ENCODE data around the gene RBFOX2. TPM values are rescaled to one million over a fixed set of nuclear protein-coding genes. Genes with fewer than 3 reads are reported as not detected.

The RBFOX2 gene
- total and polyA plus RNA-seq, 2 donors from 2014 or later, result 17.2 to 68.6 TPM

DNA sequence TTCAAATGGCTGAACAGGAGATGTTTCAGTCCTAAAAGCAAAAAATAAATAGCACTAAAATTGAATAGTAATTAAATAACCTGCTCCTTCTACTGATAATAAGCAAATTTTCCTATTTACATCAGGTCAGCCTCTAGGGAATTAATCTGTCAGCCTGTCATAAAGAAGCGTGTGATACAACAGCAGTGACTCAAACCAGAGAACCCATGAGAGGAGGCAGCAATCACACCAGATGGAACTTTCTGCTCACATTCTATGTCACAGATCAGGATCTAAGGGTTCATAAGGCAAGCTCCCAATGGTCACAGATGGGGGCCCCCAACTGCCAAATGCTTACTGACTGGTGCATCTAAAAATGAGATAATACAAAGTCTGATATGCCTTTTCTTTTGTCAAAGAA, 41.1 kb downstream of the RBFOX2 start:
- Histone ChIP-seq H3K9ac (ENCODE audit: low read length in 3 of 3) (no peak overlapping the region), H3K27ac (ENCODE audit: low read depth in 2 of 2, low read length in 2 of 2) (no peak overlapping the region), H3K27me3 (ENCODE audit: control insufficient read depth, insufficient read depth, low read length) (no peaks in the 10 kb centered on the region), H3K4me3 (ENCODE audit: low read length in 3 of 3) (no peak overlapping the region), H3K36me3 (ENCODE audit: control insufficient read depth in 2 of 3, insufficient read depth in 3 of 3, low read length in 3 of 3) (no peaks in the 10 kb centered on the region), H3K4me1 (ENCODE audit: control insufficient read depth in 2 of 3, insufficient read depth in 2 of 3, low read depth in 1 of 3, low read length in 3 of 3) (peaks cover 0 to 12% (median 7%) of the 10 kb centered on the region in 3 donors), H3K9me3 (ENCODE audit: control insufficient read depth in 2 of 3, insufficient read depth in 1 of 3, low read length in 3 of 3) (no peaks in the 10 kb centered on the region)
- FAIRE-seq, result no peak
- DNase-seq, result no peak
- TF ChIP-seq, protein P1, sequence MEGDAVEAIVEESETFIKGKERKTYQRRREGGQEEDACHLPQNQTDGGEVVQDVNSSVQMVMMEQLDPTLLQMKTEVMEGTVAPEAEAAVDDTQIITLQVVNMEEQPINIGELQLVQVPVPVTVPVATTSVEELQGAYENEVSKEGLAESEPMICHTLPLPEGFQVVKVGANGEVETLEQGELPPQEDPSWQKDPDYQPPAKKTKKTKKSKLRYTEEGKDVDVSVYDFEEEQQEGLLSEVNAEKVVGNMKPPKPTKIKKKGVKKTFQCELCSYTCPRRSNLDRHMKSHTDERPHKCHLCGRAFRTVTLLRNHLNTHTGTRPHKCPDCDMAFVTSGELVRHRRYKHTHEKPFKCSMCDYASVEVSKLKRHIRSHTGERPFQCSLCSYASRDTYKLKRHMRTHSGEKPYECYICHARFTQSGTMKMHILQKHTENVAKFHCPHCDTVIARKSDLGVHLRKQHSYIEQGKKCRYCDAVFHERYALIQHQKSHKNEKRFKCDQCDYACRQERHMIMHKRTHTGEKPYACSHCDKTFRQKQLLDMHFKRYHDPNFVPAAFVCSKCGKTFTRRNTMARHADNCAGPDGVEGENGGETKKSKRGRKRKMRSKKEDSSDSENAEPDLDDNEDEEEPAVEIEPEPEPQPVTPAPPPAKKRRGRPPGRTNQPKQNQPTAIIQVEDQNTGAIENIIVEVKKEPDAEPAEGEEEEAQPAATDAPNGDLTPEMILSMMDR (IDR thresholded peaks at IDR 0.05; ENCODE audit: borderline replicate concordance, extremely low read depth, insufficient read depth), result no peak
- intact Hi-C loops (cut with DNase I), result no loop called here

DNA sequence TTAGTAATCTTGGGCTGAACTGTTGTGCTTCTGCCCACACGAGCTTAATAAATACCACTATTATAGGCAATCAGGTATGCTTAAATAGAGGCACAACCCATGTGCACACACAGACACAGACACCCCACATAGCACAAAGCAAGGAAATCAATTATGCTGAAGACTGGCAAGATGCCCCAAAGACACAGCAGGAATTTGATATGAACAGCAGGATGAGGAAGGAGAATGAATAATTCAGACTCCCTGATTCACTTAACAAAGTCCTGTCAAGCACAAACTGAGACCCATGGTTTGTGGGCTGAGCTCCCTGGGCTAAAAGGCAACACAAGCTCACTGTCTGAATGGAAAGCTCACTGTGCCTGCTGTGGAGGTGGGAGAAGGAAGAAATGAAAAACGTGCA, 42.5 kb downstream of the RBFOX2 start:
- H3K27ac ChIP-seq (ENCODE audit: low read depth in 2 of 2, low read length in 2 of 2), result no peak overlapping the region
- H3K9me3 ChIP-seq (ENCODE audit: control insufficient read depth in 2 of 3, insufficient read depth in 1 of 3, low read length in 3 of 3), result no peaks in the 10 kb centered on the region
- H3K4me1 ChIP-seq (ENCODE audit: control insufficient read depth in 2 of 3, insufficient read depth in 2 of 3, low read depth in 1 of 3, low read length in 3 of 3), result peaks cover 0 to 12% (median 7%) of the 10 kb centered on the region in 3 donors
- H3K36me3 ChIP-seq (ENCODE audit: control insufficient read depth in 2 of 3, insufficient read depth in 3 of 3, low read length in 3 of 3), result no peaks in the 10 kb centered on the region
- H3K4me3 ChIP-seq (ENCODE audit: low read length in 3 of 3), result no peak overlapping the region
- TF ChIP-seq, protein P1 (IDR thresholded peaks at IDR 0.05; ENCODE audit: borderline replicate concordance, extremely low read depth, insufficient read depth), result no peak
- intact Hi-C loops (cut with DNase I), result no loop called here
- H3K9ac ChIP-seq (ENCODE audit: low read length in 3 of 3), result no peak overlapping the region
- DNase-seq, result no peak
- no peak for FAIRE-seq
- H3K27me3 ChIP-seq (ENCODE audit: control insufficient read depth, insufficient read depth, low read length), result no peaks in the 10 kb centered on the region

DNA sequence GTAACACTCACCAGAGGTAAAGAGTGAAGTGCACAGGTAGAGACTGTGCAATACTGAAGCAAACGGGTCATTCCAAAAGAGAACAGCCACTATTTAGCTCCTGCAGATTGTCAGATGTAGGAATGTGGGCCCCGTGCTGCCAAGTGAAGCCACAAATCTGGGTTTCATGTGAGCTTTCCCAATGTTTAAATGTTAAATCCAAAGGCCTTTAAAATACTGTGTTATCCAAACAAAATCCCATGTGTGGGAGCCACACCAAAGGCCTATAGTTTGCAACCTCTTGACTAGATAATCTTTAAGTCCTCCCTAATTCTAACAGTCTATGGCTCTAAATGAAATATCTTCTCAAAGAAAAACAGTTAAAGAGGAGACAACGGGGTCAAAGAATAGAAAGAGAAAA, 43.3 kb downstream of the RBFOX2 start:
- DNase-seq (no peak), FAIRE-seq (no peak)
- no peak overlapping the region for H3K4me3 ChIP-seq (ENCODE audit: low read length in 3 of 3)
- TF ChIP-seq, protein P1 (IDR thresholded peaks at IDR 0.05; ENCODE audit: borderline replicate concordance, extremely low read depth, insufficient read depth), result no peak
- intact Hi-C loops (cut with DNase I), result no loop called here
- no peak overlapping the region for H3K9ac ChIP-seq (ENCODE audit: low read length in 3 of 3)
- peaks cover 0 to 12% (median 9%) of the 10 kb centered on the region in 3 donors for H3K4me1 ChIP-seq (ENCODE audit: control insufficient read depth in 2 of 3, insufficient read depth in 2 of 3, low read depth in 1 of 3, low read length in 3 of 3)
- no peak overlapping the region for H3K27ac ChIP-seq (ENCODE audit: low read depth in 2 of 2, low read length in 2 of 2)
- H3K36me3 ChIP-seq (ENCODE audit: control insufficient read depth in 2 of 3, insufficient read depth in 3 of 3, low read length in 3 of 3), result no peaks in the 10 kb centered on the region
- no peaks in the 10 kb centered on the region for H3K27me3 ChIP-seq (ENCODE audit: control insufficient read depth, insufficient read depth, low read length)
- no peaks in the 10 kb centered on the region for H3K9me3 ChIP-seq (ENCODE audit: control insufficient read depth in 2 of 3, insufficient read depth in 1 of 3, low read length in 3 of 3)
